Fibroblast of peridontal ligament (primary cell): ENCODE data around the gene NTNG1.
"Not testable (repeated sequence)": the region's sequence is repeated elsewhere in the genome, so short reads cannot be mapped to it uniquely, and the experiment has no call there.

Experiments
- DNase-seq: peaks from one replicate; pipeline ENCODE4 v3.0.0-alpha.2; 2010; ENCODE audit errors: extremely low read depth

NTNG1 gene

GRCh38 chr1:107198561-107198960 is 57.7 kb downstream of the NTNG1 start:
- DNase-seq, result peak; percentile 74

GRCh38 chr1:107200631-107201030 is 59.8 kb downstream of the NTNG1 start:
- DNase-seq, result no peak

- no peak for DNase-seq
Observed at GRCh38 chr1:107202007-107202406, 61.2 kb downstream of the NTNG1 start.

GRCh38 chr1:107213225-107213624 is 72.4 kb downstream of the NTNG1 start:
- no peak for DNase-seq

GRCh38 chr1:107220036-107220435 is 79.2 kb downstream of the NTNG1 start:
- DNase-seq, result peak; percentile 26

GRCh38 chr1:107225706-107226105 is 84.9 kb downstream of the NTNG1 start:
- DNase-seq, result no peak

GRCh38 chr1:107228704-107229371 is 88.0 kb downstream of the NTNG1 start:
- DNase-seq, result peak; percentile 7

- DNase-seq, result no peak
Observed at GRCh38 chr1:107229711-107230110, 88.9 kb downstream of the NTNG1 start.

- DNase-seq, result no peak
Observed at GRCh38 chr1:107230121-107230520, 89.3 kb downstream of the NTNG1 start.

GRCh38 chr1:107231291-107231690 is 90.5 kb downstream of the NTNG1 start:
- DNase-seq, result no peak

- DNase-seq, result no peak
Observed at GRCh38 chr1:107232426-107232825, 91.6 kb downstream of the NTNG1 start.

GRCh38 chr1:107236760-107237159 is 95.9 kb downstream of the NTNG1 start:
- not testable (repeated sequence) for DNase-seq

- no peak for DNase-seq
Observed at GRCh38 chr1:107243461-107243860, 102.6 kb downstream of the NTNG1 start.

GRCh38 chr1:107244709-107245500 is 104.1 kb downstream of the NTNG1 start:
- DNase-seq, result no peak

GRCh38 chr1:107246775-107247345 is 106.0 kb downstream of the NTNG1 start:
- DNase-seq, result no peak

GRCh38 chr1:107247679-107248078 is 106.8 kb downstream of the NTNG1 start:
- DNase-seq, result no peak

- DNase-seq, result no peak
Observed at GRCh38 chr1:107250169-107250568, 109.3 kb downstream of the NTNG1 start.

GRCh38 chr1:107251083-107251482 is 110.2 kb downstream of the NTNG1 start:
- DNase-seq, result no peak

- DNase-seq, result no peak
Observed at GRCh38 chr1:107251839-107252238, 111.0 kb downstream of the NTNG1 start.

GRCh38 chr1:107252271-107252670 is 111.4 kb downstream of the NTNG1 start:
- no peak for DNase-seq

- DNase-seq, result no peak
Observed at GRCh38 chr1:107254306-107254705, 113.5 kb downstream of the NTNG1 start.

- DNase-seq, result no peak
Observed at GRCh38 chr1:107255469-107255868, 114.6 kb downstream of the NTNG1 start.
